WTC11 (cell line): ENCODE data around the gene TMPRSS3. TPM values are rescaled to one million over a fixed set of nuclear protein-coding genes. Genes with fewer than 3 reads are reported as not detected.

Source experiments
- ATAC-seq: fragments of 200-7000 bp; cut with Tn5 transposase; 2 replicates; pipeline ENCODE4 v1.10.0; 2021; ENCODE audit warnings: mild to moderate bottlenecking, moderate library complexity
- CTCF ChIA-PET: fragments of 300-600 bp; sonication (Branson Sonifier 250); formaldehyde crosslinking; loops from one replicate; lab custom pipeline; 2021; ENCODE audit warnings: antibody characterized with exemption; lab: Charles Lee
- POLR2A ChIA-PET: fragments of 350-600 bp; sonication (Branson Sonifier 250); formaldehyde crosslinking; loops from one replicate; lab custom pipeline; 2021; ENCODE audit warnings: antibody characterized with exemption; lab: Charles Lee
- DNase-seq: peaks from one replicate; pipeline ENCODE4 v3.0.0; 2021; ENCODE audit warnings: low spot score
- H3K27ac Mint-ChIP-seq: 2 replicates; pipeline ENCODE4 v1.8.0; 2021; ENCODE audit warnings: mixed read lengths
- H3K27me3 Mint-ChIP-seq: 2 replicates; pipeline ENCODE4 v1.8.0; 2021; ENCODE audit warnings: low read depth, mild to moderate bottlenecking, moderate library complexity, mixed read lengths
- H3K36me3 Mint-ChIP-seq: 2 replicates; pipeline ENCODE4 v1.8.0; 2021; ENCODE audit warnings: mixed read lengths
- H3K4me1 Mint-ChIP-seq: 2 replicates; pipeline ENCODE4 v1.8.0; 2022; ENCODE audit warnings: mixed read lengths
- H3K4me3 Mint-ChIP-seq: 2 replicates; pipeline ENCODE4 v1.8.0; 2021; ENCODE audit warnings: mild to moderate bottlenecking, moderate library complexity, mixed read lengths
- H3K9me3 Mint-ChIP-seq: 2 replicates; pipeline ENCODE4 v1.8.0; 2021; ENCODE audit warnings: mixed read lengths
- GRHL2 ChIP-seq: fragments of 250-450 bp; sonication (Bioruptor Pico); IDR thresholded peaks from 2 replicates; pipeline ENCODE4 v1.8.0; 2022; ENCODE audit warnings: mild to moderate bottlenecking, moderate library complexity; ENCODE audit not compliant: insufficient replicate concordance, severe bottlenecking
- SMAD3 ChIP-seq: sonication (generic); formaldehyde crosslinking; IDR thresholded peaks from 2 replicates; pipeline ENCODE4 v1.8.0; 2022; ENCODE audit warnings: missing genetic modification reagents, mild to moderate bottlenecking, borderline replicate concordance
- ZNF416 ChIP-seq: fragments of 250-450 bp; sonication (Bioruptor Pico); IDR thresholded peaks from 2 replicates; pipeline ENCODE4 v1.9.0; 2021; ENCODE audit warnings: mild to moderate bottlenecking, inconsistent platforms
- ZNF671 ChIP-seq: fragments of 250-450 bp; sonication (Bioruptor Pico); IDR thresholded peaks from 2 replicates; pipeline ENCODE4 v1.8.0; 2021; ENCODE audit warnings: mild to moderate bottlenecking
- total RNA-seq: library from RNA; stranded (reverse); gene quantifications from 3 replicates; pipeline ENCODE4 v1.2.3, GENCODE V29; 2021
- TF ChIP-seq, protein P1 (sequence below): sonication (generic); formaldehyde crosslinking; IDR thresholded peaks from 2 replicates; pipeline ENCODE4 v1.8.1; 2022; ENCODE audit warnings: low read depth, missing genetic modification reagents, borderline replicate concordance
- TF ChIP-seq, protein P2 (sequence below): fragments of 200-600 bp; IDR thresholded peaks from 2 replicates; pipeline ENCODE4 v1.8.0; 2022; ENCODE audit warnings: antibody characterized with exemption
- TF ChIP-seq, protein P3 (sequence below): sonication (generic); formaldehyde crosslinking; IDR thresholded peaks from 2 replicates; pipeline ENCODE4 v1.8.1; 2022; ENCODE audit warnings: missing genetic modification reagents, borderline replicate concordance
- TF ChIP-seq, protein P4 (sequence below): sonication (generic); formaldehyde crosslinking; conservative IDR thresholded peaks from 2 replicates; pipeline ENCODE4 v1.8.1; 2022; ENCODE audit warnings: mild to moderate bottlenecking, missing genetic modification reagents
- TF ChIP-seq, protein P5 (sequence below): sonication (generic); formaldehyde crosslinking; IDR thresholded peaks from 2 replicates; pipeline ENCODE4 v1.8.0; 2023; ENCODE audit warnings: mild to moderate bottlenecking, missing genetic modification reagents
- TF ChIP-seq, protein P6 (sequence below): sonication (generic); formaldehyde crosslinking; conservative IDR thresholded peaks from 2 replicates; pipeline ENCODE4 v1.8.1; 2023; ENCODE audit warnings: mild to moderate bottlenecking, low read depth, missing genetic modification reagents, moderate library complexity
- TF ChIP-seq, protein P7 (sequence below): sonication (generic); formaldehyde crosslinking; IDR thresholded peaks from 2 replicates; pipeline ENCODE4 v1.8.1; 2023; ENCODE audit warnings: mild to moderate bottlenecking, missing genetic modification reagents, borderline replicate concordance

The TMPRSS3 gene
- total RNA-seq, 1 experiment from 2014 or later: 0.39 TPM

DNA sequence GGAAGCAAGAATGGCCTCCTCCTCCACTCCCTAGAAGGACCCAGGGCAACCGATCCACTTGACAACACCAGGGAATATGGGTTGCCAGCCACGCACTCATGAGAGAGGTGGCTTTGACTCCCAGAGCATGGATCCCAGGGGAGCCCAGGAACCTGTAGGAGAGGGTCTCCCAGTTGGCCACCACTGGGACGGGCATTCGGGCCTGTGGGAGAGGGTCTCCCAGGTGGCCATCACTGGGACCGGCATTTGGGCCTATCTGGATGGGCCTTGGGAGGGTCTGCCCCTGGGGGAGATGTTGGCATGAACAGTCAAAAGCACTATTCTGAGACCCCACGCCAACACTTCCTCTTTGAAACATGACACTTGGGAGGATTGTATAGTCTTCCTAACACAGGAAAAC is 30.1 kb downstream of the TMPRSS3 start:
- ChIA-PET POLR2A (no interaction called here), CTCF (no interaction called here)
- no peak overlapping the region for H3K4me3 Mint-ChIP-seq
- H3K27ac Mint-ChIP-seq: no peak overlapping the region
- H3K4me1 Mint-ChIP-seq: peaks cover 2% of the 10 kb centered on the region; the same call in 1 of the 2 replicates
- ATAC-seq: no peak
- TF ChIP-seq ZNF416 (CRISPR knock-in tag) (no peak), GRHL2 (CRISPR knock-in tag) (no peak)
- TF ChIP-seq, protein P1, sequence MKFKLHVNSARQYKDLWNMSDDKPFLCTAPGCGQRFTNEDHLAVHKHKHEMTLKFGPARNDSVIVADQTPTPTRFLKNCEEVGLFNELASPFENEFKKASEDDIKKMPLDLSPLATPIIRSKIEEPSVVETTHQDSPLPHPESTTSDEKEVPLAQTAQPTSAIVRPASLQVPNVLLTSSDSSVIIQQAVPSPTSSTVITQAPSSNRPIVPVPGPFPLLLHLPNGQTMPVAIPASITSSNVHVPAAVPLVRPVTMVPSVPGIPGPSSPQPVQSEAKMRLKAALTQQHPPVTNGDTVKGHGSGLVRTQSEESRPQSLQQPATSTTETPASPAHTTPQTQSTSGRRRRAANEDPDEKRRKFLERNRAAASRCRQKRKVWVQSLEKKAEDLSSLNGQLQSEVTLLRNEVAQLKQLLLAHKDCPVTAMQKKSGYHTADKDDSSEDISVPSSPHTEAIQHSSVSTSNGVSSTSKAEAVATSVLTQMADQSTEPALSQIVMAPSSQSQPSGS (CRISPR knock-in tag): no peak
- TF ChIP-seq, protein P2, sequence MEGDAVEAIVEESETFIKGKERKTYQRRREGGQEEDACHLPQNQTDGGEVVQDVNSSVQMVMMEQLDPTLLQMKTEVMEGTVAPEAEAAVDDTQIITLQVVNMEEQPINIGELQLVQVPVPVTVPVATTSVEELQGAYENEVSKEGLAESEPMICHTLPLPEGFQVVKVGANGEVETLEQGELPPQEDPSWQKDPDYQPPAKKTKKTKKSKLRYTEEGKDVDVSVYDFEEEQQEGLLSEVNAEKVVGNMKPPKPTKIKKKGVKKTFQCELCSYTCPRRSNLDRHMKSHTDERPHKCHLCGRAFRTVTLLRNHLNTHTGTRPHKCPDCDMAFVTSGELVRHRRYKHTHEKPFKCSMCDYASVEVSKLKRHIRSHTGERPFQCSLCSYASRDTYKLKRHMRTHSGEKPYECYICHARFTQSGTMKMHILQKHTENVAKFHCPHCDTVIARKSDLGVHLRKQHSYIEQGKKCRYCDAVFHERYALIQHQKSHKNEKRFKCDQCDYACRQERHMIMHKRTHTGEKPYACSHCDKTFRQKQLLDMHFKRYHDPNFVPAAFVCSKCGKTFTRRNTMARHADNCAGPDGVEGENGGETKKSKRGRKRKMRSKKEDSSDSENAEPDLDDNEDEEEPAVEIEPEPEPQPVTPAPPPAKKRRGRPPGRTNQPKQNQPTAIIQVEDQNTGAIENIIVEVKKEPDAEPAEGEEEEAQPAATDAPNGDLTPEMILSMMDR: no peak
- H3K27me3 Mint-ChIP-seq: no peaks in the 10 kb centered on the region; the same call in 1 of the 2 replicates
- no peaks in the 10 kb centered on the region for H3K36me3 Mint-ChIP-seq
- H3K9me3 Mint-ChIP-seq: no peaks in the 10 kb centered on the region
- no peak for DNase-seq

DNA sequence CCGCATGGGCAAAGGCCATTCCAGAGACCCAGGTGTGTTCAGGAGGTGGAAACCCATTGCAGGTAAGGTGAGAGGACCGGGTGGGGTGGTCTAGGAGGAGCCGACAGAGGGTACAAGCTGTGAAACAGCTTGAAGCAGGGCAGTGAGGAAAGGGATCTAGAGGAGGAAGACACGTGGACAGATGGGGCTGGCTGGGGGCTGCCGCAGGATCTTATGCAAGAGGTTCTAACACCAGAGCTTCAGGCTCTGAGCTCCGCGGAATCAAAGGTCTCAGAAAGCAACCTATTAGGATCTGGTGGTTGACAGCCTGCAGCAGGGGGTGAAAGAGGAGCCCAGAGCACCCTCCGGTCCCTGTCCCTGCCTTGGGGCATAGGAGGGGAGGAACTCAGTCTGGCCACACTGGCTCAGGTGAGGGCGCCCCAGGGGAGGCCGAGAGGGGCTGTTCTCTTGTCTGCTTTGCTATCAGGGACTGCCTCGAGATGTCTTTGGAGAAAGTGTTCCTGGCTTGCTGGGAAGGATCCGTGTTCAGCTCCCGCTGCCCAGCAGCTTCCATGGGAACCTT is 31.5 kb downstream of the TMPRSS3 start:
- peaks cover 2% of the 10 kb centered on the region; the same call in 1 of the 2 replicates for H3K4me1 Mint-ChIP-seq
- peaks cover 8% of the 10 kb centered on the region; the same call in 1 of the 2 replicates for H3K36me3 Mint-ChIP-seq
- ChIA-PET CTCF (no interaction called here), POLR2A (no interaction called here)
- DNase-seq (no peak), ATAC-seq (no peak)
- no peak overlapping the region; the same call in 1 of the 2 replicates for H3K27ac Mint-ChIP-seq
- H3K4me3 Mint-ChIP-seq: no peak overlapping the region
- no peaks in the 10 kb centered on the region; the same call in 1 of the 2 replicates for H3K27me3 Mint-ChIP-seq
- peaks cover 11% of the 10 kb centered on the region; the same call in 1 of the 2 replicates for H3K9me3 Mint-ChIP-seq
- TF ChIP-seq, protein P3, sequence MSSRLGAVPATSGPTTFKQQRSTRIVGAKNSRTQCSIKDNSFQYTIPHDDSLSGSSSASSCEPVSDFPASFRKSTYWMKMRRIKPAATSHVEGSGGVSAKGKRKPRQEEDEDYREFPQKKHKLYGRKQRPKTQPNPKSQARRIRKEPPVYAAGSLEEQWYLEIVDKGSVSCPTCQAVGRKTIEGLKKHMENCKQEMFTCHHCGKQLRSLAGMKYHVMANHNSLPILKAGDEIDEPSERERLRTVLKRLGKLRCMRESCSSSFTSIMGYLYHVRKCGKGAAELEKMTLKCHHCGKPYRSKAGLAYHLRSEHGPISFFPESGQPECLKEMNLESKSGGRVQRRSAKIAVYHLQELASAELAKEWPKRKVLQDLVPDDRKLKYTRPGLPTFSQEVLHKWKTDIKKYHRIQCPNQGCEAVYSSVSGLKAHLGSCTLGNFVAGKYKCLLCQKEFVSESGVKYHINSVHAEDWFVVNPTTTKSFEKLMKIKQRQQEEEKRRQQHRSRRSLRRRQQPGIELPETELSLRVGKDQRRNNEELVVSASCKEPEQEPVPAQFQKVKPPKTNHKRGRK: no peak
- TF ChIP-seq SMAD3 (CRISPR knock-in tag): no peak
- TF ChIP-seq ZNF671 (CRISPR knock-in tag): no peak
- TF ChIP-seq, protein P4, sequence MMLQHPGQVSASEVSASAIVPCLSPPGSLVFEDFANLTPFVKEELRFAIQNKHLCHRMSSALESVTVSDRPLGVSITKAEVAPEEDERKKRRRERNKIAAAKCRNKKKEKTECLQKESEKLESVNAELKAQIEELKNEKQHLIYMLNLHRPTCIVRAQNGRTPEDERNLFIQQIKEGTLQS (CRISPR knock-in tag): no peak
- TF ChIP-seq, protein P5, sequence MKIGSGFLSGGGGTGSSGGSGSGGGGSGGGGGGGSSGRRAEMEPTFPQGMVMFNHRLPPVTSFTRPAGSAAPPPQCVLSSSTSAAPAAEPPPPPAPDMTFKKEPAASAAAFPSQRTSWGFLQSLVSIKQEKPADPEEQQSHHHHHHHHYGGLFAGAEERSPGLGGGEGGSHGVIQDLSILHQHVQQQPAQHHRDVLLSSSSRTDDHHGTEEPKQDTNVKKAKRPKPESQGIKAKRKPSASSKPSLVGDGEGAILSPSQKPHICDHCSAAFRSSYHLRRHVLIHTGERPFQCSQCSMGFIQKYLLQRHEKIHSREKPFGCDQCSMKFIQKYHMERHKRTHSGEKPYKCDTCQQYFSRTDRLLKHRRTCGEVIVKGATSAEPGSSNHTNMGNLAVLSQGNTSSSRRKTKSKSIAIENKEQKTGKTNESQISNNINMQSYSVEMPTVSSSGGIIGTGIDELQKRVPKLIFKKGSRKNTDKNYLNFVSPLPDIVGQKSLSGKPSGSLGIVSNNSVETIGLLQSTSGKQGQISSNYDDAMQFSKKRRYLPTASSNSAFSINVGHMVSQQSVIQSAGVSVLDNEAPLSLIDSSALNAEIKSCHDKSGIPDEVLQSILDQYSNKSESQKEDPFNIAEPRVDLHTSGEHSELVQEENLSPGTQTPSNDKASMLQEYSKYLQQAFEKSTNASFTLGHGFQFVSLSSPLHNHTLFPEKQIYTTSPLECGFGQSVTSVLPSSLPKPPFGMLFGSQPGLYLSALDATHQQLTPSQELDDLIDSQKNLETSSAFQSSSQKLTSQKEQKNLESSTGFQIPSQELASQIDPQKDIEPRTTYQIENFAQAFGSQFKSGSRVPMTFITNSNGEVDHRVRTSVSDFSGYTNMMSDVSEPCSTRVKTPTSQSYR (CRISPR knock-in tag): no peak
- TF ChIP-seq, protein P6, sequence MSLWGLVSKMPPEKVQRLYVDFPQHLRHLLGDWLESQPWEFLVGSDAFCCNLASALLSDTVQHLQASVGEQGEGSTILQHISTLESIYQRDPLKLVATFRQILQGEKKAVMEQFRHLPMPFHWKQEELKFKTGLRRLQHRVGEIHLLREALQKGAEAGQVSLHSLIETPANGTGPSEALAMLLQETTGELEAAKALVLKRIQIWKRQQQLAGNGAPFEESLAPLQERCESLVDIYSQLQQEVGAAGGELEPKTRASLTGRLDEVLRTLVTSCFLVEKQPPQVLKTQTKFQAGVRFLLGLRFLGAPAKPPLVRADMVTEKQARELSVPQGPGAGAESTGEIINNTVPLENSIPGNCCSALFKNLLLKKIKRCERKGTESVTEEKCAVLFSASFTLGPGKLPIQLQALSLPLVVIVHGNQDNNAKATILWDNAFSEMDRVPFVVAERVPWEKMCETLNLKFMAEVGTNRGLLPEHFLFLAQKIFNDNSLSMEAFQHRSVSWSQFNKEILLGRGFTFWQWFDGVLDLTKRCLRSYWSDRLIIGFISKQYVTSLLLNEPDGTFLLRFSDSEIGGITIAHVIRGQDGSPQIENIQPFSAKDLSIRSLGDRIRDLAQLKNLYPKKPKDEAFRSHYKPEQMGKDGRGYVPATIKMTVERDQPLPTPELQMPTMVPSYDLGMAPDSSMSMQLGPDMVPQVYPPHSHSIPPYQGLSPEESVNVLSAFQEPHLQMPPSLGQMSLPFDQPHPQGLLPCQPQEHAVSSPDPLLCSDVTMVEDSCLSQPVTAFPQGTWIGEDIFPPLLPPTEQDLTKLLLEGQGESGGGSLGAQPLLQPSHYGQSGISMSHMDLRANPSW (CRISPR knock-in tag): no peak
- TF ChIP-seq, protein P7, sequence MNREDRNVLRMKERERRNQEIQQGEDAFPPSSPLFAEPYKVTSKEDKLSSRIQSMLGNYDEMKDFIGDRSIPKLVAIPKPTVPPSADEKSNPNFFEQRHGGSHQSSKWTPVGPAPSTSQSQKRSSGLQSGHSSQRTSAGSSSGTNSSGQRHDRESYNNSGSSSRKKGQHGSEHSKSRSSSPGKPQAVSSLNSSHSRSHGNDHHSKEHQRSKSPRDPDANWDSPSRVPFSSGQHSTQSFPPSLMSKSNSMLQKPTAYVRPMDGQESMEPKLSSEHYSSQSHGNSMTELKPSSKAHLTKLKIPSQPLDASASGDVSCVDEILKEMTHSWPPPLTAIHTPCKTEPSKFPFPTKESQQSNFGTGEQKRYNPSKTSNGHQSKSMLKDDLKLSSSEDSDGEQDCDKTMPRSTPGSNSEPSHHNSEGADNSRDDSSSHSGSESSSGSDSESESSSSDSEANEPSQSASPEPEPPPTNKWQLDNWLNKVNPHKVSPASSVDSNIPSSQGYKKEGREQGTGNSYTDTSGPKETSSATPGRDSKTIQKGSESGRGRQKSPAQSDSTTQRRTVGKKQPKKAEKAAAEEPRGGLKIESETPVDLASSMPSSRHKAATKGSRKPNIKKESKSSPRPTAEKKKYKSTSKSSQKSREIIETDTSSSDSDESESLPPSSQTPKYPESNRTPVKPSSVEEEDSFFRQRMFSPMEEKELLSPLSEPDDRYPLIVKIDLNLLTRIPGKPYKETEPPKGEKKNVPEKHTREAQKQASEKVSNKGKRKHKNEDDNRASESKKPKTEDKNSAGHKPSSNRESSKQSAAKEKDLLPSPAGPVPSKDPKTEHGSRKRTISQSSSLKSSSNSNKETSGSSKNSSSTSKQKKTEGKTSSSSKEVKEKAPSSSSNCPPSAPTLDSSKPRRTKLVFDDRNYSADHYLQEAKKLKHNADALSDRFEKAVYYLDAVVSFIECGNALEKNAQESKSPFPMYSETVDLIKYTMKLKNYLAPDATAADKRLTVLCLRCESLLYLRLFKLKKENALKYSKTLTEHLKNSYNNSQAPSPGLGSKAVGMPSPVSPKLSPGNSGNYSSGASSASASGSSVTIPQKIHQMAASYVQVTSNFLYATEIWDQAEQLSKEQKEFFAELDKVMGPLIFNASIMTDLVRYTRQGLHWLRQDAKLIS (CRISPR knock-in tag): no peak
- TF ChIP-seq, protein P2: no peak
